K562 (cell line): ENCODE results near the gene CACTIN. TPM values are rescaled to one million over a fixed set of nuclear protein-coding genes. Genes with fewer than 3 reads are reported as not detected.

Experiments used
- AFF4 ChIP-seq: sonication (generic); formaldehyde crosslinking; IDR thresholded peaks from 2 replicates; pipeline ENCODE4 v1.8.0; 2023; ENCODE audit warnings: mild to moderate bottlenecking, missing genetic modification reagents
- EZH2 ChIP-seq: IDR thresholded peaks from 2 replicates; pipeline ENCODE4 v1.6.1; 2012; ENCODE audit warnings: low read depth, mild to moderate bottlenecking, inconsistent platforms, low read length, borderline replicate concordance
- FOXJ2 ChIP-seq: fragments of 200-800 bp; sonication (Bioruptor generic); IDR thresholded peaks from 2 replicates; pipeline ENCODE4 v1.6.1; 2016; ENCODE audit warnings: missing genetic modification characterization, missing compliant biosample characterization
- HMGN3 ChIP-seq: IDR thresholded peaks from 2 replicates; pipeline ENCODE4 v1.6.1; 2011; ENCODE audit warnings: borderline replicate concordance, low read depth, mild to moderate bottlenecking, mixed read lengths, low read length; ENCODE audit not compliant: insufficient read length; ENCODE audit errors: extremely low read depth
- ILF3 ChIP-seq: fragments of 450-650 bp; IDR thresholded peaks from 2 replicates; pipeline ENCODE4 v1.6.1; 2018; ENCODE audit warnings: antibody characterized with exemption, mild to moderate bottlenecking, moderate library complexity, borderline replicate concordance
- KAT2B ChIP-seq: IDR thresholded peaks from one replicate; pipeline ENCODE4 v1.6.1; 2012; ENCODE audit warnings: low read depth, mild to moderate bottlenecking, control low read depth, inconsistent platforms, low read length, moderate library complexity
- NKRF ChIP-seq: fragments of 450-650 bp; IDR thresholded peaks from 2 replicates; pipeline ENCODE4 v1.6.1; 2016; ENCODE audit warnings: borderline replicate concordance
- POLR3G ChIP-seq: IDR thresholded peaks from 2 replicates; pipeline ENCODE4 v1.6.1; 2011; ENCODE audit not compliant: insufficient read length, insufficient replicate concordance; ENCODE audit errors: extremely low read depth
- SAFB2 ChIP-seq: fragments of 200-400 bp; formaldehyde crosslinking; IDR thresholded peaks from 2 replicates; pipeline ENCODE4 v1.6.1; 2018; ENCODE audit warnings: borderline replicate concordance, low read length, low read depth, moderate library complexity; ENCODE audit not compliant: severe bottlenecking
- SOX6 ChIP-seq: fragments of 450-650 bp; IDR thresholded peaks from 2 replicates; pipeline ENCODE4 v1.6.1; 2014; ENCODE audit warnings: mild to moderate bottlenecking
- SRSF9 ChIP-seq: fragments of 200-400 bp; formaldehyde crosslinking; IDR thresholded peaks from 2 replicates; pipeline ENCODE4 v1.6.1; 2017; ENCODE audit warnings: low read depth, low read length, borderline replicate concordance
- TFAM ChIP-seq: fragments of 250-450 bp; sonication (Bioruptor Pico); conservative IDR thresholded peaks from 2 replicates; pipeline ENCODE4 v1.5.0; 2021; ENCODE audit warnings: mild to moderate bottlenecking, moderate library complexity
- ZBTB1 ChIP-seq: sonication (generic); formaldehyde crosslinking; IDR thresholded peaks from 2 replicates; pipeline ENCODE4 v1.8.1; 2023; ENCODE audit warnings: missing genetic modification reagents, low read depth, mild to moderate bottlenecking, borderline replicate concordance
- ZBTB33 ChIP-seq: sonication (generic); formaldehyde crosslinking; IDR thresholded peaks from 2 replicates; pipeline ENCODE4 v1.8.1; 2023; ENCODE audit warnings: mild to moderate bottlenecking, missing genetic modification reagents
- ZNF165 ChIP-seq: fragments of 250-450 bp; sonication (Bioruptor Pico); IDR thresholded peaks from 2 replicates; pipeline ENCODE4 v1.4.0; 2020; ENCODE audit warnings: borderline replicate concordance
- ZNF431 ChIP-seq: sonication (generic); formaldehyde crosslinking; IDR thresholded peaks from 2 replicates; pipeline ENCODE4 v1.8.0; 2022; ENCODE audit warnings: mild to moderate bottlenecking, missing genetic modification reagents
- ZNF740 ChIP-seq, 3 experiments: fragments of 200-800 bp in 1 of 3; sonication (Bioruptor generic) in 1 of 3; sonication (generic) in 1 of 3; formaldehyde crosslinking in 1 of 3; IDR thresholded peaks; 2 replicates each; pipeline versions ENCODE4 v1.6.1 to v1.8.0; 2016 to 2022; ENCODE audit warnings: mild to moderate bottlenecking in 2 of 3, missing compliant biosample characterization in 2 of 3, missing genetic modification characterization in 2 of 3, missing genetic modification reagents in 1 of 3
- ZSCAN29 ChIP-seq: fragments of 450-650 bp; IDR thresholded peaks from 2 replicates; pipeline ENCODE4 v1.6.1; 2017
- polyA plus RNA-seq, 8 experiments: library from polyadenylated mRNA; depleted of rRNA in 4 of 8; stranded (reverse) in 5 of 8; unstranded in 3 of 8; fragments of >200 nt; fragmentation: Nextera tagmentation in 2 of 8; fragmentation: Illumina TruSeq in 1 of 8; extraction: Ambion mirVana in 2 of 8; extraction: Trizol in 1 of 8; gene quantifications; 2 replicates each; pipeline versions ENCODE4 v1.2.1 to v1.2.3, GENCODE V29; 2011 to 2014; ENCODE audit warnings: inconsistent platforms in 1 of 8, missing spikeins in 1 of 8
- total RNA-seq, 7 experiments: library from RNA; depleted of rRNA in 6 of 7; stranded (reverse); fragments of >200 nt in 6 of 7; fragmentation: Illumina TruSeq in 2 of 7; extraction: Trizol in 2 of 7; gene quantifications; 2 replicates each; pipeline versions ENCODE4 v1.2.1 to v1.2.3, GENCODE V29; 2011 to 2021; ENCODE audit warnings: low replicate concordance in 1 of 7

Gene CACTIN
- total and polyA plus RNA-seq, 9 of the 15 experiments (the other 6 are each of a cell fraction or from before 2014, with no cell fraction given): 0.15 to 49.2 (median 15.0) TPM

GRCh38 chr19:3618144-3618810 lies 8.3 kb downstream of the CACTIN start (continued):
- no peak for TF ChIP-seq AFF4 (CRISPR knock-in tag)
- peak; percentile 84 for TF ChIP-seq ZNF740 (CRISPR knock-in tag; IDR thresholded peaks at IDR 0.05)
- peak in 1 of 2 experiments; percentile 34; a peak in 1 of 4 replicates for TF ChIP-seq ZNF740 (tag; IDR thresholded peaks at IDR 0.05)
- no peak for TF ChIP-seq ZNF431
- no peak for TF ChIP-seq EZH2
- no peak for TF ChIP-seq FOXJ2 (tag)
- TF ChIP-seq NKRF: no peak
- TF ChIP-seq ZSCAN29: no peak
- TF ChIP-seq SAFB2: no peak
- TF ChIP-seq ILF3: no peak
- TF ChIP-seq ZBTB1 (CRISPR knock-in tag): no peak
- peak; percentile 93 for TF ChIP-seq ZBTB33 (CRISPR knock-in tag)
- TF ChIP-seq KAT2B: no peak
- TF ChIP-seq POLR3G: no peak
- TF ChIP-seq TFAM (CRISPR knock-in tag): no peak
- no peak for TF ChIP-seq SOX6
- TF ChIP-seq ZNF165 (CRISPR knock-in tag): no peak
- TF ChIP-seq SRSF9: no peak
- peak; percentile 49 for TF ChIP-seq HMGN3
